GM18873 (cell line): ENCODE data around the gene C16orf95.

Experiments used
- ATAC-seq: cut with Tn5 transposase; IDR thresholded peaks from one replicate; pipeline ENCODE4 v1.9.1; 2021; ENCODE audit warnings: mild to moderate bottlenecking, moderate library complexity, moderate number of reproducible peaks; ENCODE audit not compliant: unreplicated experiment, low FRiP score

The C16orf95 gene

DNA sequence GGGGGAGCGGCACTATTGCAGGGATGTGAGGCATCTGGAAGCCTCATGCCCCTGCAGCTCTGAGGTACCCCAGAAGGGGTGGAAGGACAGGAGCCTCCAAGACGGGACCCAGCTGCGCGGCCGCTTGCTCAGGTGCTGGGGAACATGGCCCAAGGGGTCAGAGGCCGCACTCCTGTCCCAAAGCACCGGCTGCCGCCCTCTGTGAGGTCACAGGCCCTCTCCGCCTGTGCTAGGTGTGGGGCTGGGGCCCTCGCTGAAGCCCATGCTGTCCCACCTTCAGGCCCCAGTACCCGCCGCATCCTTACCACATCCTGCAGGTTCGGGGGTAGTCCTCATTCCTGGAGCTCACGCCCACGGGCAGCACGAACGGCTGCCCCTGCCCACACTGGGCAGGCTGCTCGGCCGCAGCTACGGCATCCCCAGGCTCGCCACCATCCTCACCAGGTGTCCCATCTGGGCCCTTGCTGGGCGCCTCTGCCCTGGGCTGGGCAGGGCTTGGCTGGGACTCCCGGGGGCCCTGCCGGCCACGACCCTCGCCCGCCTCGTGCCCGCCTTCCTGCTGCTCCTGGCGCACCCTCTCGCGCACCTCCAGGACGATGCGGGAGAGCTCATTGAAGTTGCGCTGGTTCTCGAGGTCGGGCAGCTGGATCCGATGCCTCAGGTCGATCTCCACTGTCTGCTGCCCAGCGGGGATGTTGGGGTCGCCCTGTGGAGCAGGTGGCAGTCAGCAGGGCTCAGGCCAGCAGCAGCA is 16.6 kb upstream of the C16orf95 start:
- no peak for ATAC-seq

DNA sequence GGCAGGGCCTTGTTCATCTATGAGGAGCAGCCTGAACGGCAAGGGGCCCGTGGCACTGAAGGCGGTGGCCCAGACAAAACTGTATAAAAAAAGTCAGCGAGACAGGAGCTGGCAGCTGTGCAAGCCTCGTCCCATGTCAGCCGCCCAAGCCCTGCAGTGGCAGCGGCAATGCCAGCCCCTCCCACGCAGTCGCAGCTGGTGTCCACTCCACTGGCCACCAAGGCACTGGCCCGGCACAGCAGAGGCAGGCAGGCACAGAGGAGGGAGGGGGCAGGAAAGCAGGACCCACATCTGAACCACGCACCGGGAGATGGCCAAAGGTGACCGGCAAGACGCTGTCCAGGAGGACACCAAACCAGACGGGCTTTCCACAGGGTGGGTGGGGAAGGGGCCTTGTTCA is 15.9 kb upstream of the C16orf95 start:
- ATAC-seq = no peak

DNA sequence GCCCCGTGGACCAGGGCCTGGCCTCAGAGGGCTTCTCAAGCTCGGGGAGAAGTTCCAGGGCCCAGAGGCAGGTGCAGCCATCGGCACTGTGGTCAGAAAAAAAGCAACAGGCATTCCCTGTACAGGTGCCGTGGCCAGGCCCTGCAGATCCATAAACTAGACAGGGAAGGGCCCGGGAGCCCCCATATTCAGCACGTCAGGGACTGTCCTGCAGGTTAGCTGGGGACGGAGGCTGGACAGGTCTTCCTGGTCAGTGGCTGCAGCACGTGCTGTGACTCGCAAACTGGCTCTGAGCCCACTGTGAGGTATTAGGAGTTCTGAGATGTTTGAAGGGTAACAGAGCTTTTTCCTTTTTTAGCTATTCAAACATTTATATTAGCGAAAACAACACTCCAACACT is 15.0 kb upstream of the C16orf95 start:
- no peak for ATAC-seq

DNA sequence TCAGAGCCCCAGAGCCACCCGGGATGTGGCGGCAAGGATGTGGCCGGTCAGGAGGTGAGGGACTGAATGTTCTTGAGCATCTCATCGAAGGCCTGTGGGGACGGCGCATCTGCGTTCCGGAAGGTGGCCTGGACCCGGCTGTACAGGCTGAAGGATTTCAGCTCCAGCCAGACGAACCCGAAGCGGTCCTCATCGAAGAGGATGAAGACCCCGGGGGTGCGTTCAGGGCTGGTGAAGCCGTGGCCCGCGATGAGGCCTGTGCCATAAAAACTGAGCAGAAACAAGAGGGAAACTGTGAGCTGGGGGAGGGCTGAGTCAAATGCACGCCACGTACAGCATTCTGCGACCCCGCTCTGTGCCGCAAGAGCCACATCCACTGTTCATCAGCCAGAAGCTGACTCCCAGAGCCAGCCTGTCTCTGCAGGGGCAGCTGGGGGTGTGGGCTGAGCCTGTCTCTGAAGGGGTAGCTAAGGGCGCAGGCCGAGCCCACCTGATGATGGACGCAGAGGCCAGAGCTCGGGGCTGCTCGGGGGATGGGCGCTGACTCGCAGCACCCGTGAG is 14.1 kb upstream of the C16orf95 start:
- ATAC-seq = no peak

DNA sequence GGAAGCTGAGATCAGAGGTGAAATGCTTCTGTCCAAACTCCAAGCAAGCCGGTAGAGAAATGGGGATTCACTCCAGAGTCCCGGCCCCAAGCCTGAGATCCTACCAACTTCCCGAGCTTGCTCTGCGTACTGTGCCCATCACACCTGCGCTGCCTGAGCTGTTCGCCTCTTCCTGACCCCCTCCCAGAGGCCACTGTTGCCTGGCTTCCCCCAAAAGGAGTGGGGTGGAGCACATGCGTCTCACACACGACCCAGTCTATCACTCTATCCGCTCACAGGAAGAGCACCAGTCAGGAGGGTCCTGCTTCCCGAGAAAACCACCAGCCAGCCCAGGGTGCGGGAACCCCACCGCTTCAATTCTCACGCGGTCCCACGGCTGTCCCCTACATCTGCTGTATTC is 13.5 kb upstream of the C16orf95 start:
- ATAC-seq = no peak

DNA sequence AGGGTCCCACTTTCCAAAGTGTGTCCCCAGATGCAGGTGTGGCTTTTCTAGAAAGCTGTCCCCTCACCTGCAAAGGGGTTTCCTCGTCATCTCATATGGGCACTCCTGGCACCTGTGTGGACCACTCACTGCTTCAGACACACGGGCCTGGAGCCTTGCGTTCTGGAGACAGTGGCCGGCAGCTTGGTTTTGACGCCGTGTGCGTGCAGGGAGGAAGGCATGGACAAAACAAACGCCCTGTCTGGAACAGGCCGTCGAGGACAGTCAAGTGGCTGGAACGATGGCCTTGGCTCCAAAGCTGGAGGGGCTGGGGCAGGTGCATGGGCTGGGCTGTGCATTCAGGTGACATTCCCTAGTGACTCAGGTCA is 13.0 kb upstream of the C16orf95 start:
- no peak for ATAC-seq

DNA sequence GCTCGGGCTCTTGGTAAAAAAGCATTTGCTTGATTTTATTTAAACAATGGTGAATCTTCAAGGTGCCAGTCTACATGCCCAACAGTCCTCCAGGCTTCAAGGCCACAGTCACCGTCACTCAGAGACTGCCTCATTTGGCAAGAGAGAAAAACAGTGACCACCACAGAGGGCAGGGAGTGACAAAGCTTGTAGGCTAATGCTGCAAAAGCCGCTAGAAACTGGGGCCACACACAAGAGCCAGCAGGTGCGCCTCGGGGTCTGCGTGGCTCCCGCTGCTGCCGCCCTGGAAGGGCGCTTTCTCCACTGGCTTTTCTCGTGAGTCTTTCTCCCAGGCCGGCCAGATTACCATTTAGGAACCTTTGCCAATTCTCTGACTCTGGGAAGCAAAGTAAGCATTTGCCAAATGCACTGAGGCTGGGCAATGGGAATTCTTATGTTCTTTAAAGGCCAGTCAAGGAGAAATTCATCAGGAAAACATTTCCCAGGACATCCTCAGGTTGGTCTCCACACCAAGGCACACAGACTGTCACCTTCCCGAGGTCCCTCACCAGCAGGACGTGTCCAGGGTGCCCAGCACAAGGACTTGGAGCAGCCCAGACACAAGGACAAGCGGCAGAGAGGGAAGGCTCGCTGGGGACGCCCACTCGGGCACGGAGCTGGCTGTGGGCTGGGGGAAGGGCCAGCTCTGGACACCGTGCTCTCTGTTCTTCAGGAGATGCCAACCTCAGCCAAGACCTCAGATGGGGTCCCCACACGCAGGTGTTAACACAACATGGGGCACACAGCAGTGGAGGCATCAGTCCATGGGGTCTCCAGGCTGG is 12.5 kb upstream of the C16orf95 start:
- no peak for ATAC-seq

DNA sequence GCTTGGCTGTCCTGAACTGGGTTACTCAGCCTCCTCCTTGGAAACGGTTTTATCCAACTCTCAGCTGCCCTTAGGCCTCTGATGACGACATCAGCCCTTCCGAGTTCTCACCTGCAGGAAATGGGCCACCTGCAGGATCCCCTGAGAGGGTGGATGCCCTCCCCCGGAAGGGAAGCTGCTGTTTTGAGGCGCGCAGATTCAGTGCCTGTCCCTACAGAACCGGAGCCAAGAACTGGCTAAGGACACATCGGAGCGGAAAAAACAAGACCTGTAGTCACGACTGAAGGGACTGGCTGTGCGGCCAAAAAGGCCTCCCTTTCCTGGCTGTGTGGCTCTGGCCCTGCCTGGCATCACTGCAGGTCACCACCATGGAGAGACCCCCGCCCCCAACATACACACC is 11.7 kb upstream of the C16orf95 start:
- ATAC-seq = no peak

DNA sequence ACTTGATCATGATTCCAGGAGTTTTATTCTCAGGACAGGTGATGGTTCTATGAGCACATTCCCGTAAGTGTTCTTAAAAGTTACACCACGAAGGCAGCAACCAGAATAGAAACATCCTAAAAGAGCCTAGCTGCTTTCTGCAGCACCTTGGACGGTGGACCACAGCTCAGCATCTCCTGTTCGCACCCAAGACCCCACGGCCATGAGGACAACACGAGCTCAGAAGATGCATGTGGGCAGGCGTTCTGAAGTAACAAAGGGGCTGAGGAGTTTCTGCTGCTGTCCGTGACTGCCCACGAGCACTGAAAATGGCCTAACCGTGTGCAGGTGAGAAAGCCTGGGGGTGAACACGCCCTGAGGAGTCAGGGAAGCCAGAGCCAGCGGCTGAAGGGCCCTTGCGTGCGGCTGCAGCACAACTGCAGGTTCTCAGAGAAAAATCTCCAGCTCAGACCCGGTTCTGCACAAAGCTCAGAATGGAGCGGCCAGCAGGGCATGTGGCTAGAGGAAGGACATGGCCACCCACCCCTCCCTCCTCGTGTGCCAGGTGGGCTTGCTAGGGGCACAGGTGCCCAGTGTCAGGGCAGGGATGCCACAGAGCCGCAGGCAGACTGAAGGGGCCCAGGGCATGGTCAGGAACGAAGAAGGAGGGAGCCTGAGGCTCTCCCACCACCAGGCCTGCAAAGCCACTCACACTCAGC is 10.8 kb upstream of the C16orf95 start:
- ATAC-seq = no peak

DNA sequence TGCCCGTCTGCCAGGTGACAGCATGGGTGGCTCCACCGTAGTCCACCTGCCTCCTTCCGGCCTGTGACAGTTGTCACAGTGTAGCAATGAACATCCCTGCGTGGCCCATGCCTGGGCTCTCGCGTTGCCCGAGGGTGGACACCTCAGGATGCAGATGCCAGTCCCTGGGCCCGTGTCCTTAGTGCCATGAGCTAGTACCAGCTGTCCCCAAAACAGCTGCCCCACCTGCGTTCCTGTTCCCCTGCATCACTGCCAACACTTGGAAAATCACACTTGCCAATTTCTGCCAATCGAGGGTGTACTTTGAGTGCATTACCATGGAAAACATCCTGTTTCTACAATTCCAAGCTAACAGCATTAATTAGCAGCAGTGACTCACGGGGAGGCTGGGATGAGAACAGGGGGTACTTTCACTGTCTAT is 9.0 kb upstream of the C16orf95 start:
- ATAC-seq = no peak

DNA sequence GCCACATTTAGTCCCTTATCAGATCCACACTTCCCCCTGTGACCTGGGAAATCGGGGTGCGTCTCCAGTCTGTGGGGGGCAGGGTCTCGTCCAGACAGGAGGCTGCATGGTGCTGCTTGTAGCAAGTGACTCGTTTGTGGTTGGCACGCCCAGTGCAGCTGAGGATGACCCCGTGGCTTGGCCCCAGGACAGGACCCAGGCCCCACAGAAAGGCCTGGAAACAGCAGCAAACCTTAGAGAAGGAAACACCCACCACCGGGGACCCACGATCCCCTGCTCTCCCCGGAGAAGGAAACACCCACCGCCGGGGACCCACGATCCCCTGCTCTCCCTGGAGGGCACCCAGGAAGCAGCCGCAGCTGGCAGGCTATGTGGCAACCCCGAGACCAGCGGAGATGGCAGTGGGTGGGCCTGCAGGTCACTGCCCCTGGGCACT is 8.2 kb upstream of the C16orf95 start:
- no peak for ATAC-seq

DNA sequence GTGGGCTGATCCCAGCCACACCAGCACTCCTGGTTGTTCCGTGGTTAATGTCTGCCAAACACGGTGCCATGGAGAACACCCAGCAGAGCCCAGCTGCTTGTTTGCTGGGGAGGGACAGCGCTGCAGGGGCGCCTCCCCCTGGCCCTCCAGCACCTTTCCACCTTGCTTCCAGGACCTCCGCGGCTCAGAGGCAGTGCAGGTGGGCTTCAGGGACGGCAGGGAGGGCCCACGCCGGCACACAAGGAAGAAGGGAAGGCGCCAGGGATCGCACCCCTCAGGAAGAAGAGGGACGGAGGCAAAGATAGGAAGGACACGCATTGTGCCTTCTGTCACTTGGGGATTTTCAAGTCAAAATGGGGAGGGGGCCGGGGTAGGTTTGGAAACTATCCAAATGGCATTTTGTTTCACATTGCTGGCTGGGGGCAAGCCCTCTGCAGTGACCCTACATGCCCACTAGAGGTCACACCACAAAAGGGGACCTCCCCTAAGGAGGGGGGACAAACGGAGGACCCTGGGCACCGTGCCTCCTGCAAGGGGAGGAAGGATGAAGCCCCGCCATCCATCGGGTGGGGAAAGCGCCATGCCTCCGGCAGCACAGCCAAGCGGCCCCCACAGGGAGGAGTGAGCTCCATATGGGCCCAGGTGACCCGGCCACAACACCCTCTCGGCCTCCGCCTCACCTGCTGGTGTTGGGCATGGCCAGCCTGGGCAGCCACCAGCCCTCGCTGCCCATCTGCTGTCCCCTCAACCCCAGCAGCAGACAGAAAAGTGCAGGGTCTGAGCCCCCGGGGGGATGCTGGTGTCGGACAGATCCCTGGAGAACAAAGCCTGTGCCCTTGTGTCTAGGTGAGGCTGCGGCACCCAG is 7.5 kb upstream of the C16orf95 start:
- ATAC-seq = no peak

DNA sequence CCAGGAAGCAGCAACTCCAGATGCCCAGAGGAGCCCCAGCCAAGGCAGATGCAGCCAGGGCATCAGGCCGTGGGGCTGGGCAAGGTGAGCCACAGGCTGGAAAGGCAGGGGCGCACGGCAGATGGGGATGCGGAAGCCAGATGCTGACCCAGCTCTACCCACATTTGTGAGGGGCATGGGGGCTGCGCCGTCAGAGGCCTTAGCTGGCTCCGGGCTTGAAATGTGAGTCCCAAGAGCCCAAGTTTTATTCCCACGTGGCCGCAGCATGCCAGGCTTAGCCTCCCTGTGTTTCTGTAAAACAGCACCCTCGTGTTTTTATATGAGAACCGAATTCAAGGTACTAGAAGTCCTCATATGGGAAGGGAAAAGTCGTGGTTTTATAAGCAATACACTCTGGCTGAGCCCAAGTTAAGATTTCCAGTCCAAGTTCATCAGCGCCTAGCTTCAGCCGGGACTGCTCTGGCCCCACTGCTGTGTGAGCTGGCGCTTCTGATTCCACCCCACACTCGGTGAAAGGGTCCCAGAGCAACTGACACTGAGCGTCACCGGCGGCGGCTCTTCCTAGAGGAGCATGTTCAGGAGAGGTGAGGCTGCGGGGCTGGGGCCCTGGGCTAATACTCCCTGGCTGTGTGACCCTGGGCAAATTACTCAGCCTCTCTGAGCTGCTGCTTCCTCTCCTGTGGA is 6.7 kb upstream of the C16orf95 start:
- no peak for ATAC-seq

DNA sequence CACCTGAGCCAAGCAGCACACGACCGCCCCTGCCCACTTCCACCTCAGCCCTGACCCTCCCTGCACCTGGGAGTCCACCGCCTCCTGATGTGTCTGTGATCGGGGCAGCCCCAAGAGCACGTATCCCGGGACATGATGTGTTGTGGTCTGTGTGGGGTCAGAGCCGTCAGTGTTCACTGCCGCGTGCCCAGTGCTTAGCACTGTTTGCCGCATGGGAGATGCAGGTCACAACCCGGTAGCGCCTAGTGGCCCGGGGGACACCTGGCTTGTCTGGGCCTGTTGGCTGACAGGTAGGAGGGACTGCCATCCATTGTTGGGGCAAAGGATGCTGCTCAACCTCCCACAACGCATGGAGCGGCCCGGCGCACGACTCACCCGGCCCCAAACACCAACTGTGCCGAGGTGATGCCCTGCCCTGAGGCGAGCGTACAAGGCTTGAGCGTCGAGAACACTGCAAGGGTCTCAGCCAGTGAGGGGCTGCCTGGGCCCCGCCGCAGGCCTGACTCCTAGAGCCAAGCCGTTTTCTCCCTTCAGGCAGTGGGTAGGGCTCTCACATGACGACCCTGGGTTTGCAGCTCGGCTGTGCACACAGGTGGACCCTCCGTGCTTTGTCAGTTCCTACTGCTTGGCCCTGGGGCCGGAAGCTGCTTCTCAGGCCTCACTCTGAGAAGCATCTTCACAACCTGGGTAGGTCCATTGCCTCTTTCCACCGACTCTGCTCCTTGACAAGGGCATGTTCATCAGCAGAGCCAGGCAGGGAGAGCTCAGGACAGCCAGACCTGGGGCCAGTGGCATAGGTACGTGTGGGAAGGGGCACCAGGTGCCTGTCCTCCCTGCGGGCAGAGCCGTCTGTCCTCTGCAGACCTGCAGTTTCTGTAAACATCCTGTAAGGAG is 5.9 kb upstream of the C16orf95 start:
- ATAC-seq = no peak

DNA sequence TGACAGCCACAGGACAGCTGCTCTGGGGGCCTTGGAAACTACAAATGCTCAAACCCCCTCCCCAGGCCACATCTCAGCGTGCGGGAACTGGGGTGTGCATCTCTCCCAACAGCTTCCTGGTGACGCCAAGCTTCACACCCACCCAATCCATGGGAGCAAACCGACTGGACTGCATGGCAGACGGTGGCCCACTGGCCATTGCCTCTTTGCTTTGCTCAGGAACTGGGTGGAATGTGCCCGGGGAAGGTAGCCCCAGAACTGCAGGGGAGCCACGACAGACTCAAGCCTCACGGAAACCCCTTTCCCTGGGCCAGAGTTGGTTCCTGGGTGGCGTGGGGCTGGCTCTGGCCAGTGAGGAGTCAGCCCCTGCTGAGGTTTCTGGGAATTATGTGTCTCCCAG is 5.2 kb upstream of the C16orf95 start:
- no peak for ATAC-seq

DNA sequence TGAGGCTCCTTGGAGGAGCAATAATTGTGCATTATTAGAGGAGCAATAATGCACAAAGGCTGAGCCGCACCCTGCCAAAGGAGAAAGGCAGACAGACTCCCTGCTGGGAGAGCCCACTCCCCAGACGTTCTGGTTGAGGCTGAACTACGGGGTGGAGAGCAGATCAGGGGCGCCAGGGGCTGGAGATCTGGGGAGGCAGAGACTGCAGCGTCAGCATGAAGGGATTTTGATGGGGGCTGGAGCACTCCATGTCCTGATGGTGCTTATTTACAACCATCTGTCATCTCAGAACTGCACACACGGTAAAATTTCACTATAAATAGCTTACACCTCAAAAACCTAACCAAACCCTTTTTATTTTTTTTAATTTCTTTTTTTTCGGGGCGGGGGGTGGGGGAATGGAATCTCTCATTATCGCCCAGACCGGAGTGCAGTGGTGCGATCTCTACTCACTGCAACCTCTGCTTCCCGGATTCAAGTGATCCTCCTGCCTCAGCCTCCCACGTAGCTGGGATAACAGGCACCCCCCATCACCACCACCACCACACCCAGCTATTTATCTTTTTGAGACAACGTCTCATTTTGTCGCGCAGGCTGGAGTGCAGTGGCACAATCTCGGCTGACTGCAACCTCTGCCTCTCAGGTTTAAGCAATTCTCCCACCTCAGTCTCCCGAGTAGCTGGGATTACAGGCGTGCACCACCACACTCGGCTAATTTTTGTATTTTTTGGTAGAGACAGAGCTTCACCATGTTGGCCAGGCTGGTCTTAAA is 4.3 kb upstream of the C16orf95 start:
- no peak for ATAC-seq

DNA sequence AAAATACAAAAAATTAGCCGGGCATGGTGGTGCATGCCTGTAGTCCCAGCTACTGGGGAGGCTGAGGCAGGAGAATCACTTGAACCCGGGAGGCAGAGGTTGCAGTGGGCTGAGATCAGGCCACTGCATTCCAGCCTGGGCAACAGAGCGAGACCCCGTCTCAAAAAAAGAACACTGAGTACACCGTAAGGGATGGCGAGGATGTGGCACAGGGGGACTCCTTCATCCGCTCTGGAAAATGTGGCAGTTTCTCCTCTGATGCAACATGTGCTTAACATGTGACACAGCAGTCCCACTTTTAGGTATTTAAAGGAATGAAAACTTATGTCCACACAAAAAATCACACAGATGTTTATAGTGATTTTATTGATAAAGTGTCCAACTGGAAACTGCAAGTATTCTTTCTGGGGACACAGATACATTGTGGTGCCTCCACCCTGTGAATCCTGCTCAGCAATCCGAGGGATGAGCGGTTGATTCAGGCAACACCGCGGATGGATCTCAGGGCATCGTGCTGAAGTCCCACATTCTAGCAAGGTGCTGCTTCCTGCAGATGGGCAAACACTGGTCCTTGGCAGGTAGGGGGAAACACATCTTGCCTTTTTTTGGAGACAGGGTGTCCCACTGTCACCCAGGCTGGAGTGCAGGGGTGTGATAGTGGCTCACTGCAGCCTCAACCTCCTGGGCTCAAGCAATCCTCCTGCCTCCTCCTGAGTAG is 3.5 kb upstream of the C16orf95 start:
- ATAC-seq = no peak
